Activated naive CD8-positive, alpha-beta T cell treated with anti-CD3 and anti-CD28 coated beads for 36 hours (primary cell): ENCODE measurements around the gene SV2B. TPM values are rescaled to one million over a fixed set of nuclear protein-coding genes. Genes with fewer than 3 reads are reported as not detected.

Experiments
- DNase-seq: peaks from one replicate; pipeline ENCODE4 v3.0.0; 2021
- H3K27ac Mint-ChIP-seq: one replicate; pipeline ENCODE4 v1.8.0; 2022; ENCODE audit warnings: mild to moderate bottlenecking, moderate library complexity, mixed read lengths
- H3K27me3 Mint-ChIP-seq: one replicate; pipeline ENCODE4 v1.8.0; 2022; ENCODE audit warnings: mild to moderate bottlenecking, mixed read lengths
- H3K36me3 Mint-ChIP-seq: one replicate; pipeline ENCODE4 v1.8.0; 2021; ENCODE audit warnings: mild to moderate bottlenecking, mixed read lengths
- H3K4me1 Mint-ChIP-seq: one replicate; pipeline ENCODE4 v1.8.0; 2021; ENCODE audit warnings: mixed read lengths
- H3K4me3 Mint-ChIP-seq: one replicate; pipeline ENCODE4 v1.8.0; 2022; ENCODE audit warnings: mild to moderate bottlenecking, moderate library complexity, mixed read lengths
- H3K9me3 Mint-ChIP-seq: one replicate; pipeline ENCODE4 v1.8.0; 2022; ENCODE audit warnings: mixed read lengths
- total RNA-seq, 2 experiments: library from RNA; stranded (reverse); gene quantifications; one replicate each; pipeline ENCODE4 v1.2.3, GENCODE V29; 2021

The SV2B gene
- total RNA-seq, 2 experiments from 2014 or later: 0.06 to 0.08 TPM

DNA sequence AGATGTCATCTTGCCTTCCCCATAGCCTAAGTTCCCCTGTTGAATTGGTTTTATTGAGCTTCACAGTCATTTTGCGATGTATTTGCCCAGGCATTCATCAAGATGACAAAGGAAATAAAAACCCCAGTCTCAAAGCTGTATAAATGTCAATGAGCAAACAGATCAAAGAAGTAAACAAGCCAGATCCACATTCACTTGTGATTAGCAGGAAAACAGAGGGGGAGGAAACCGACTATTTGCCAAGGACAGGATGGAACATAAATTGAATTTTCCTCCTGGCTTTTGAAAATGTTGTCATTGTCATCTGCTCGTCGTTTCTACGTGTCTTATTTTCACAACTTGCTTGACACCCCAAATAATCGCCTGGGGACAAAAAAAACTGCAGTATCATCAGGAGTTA, 83.5 kb downstream of the SV2B start:
- Mint-ChIP-seq H3K27me3 (peaks cover 27% of the 10 kb centered on the region), H3K36me3 (no peaks in the 10 kb centered on the region), H3K9me3 (no peaks in the 10 kb centered on the region), H3K27ac (no peak overlapping the region), H3K4me3 (no peak overlapping the region), H3K4me1 (no peaks in the 10 kb centered on the region)
- DNase-seq: no peak

DNA sequence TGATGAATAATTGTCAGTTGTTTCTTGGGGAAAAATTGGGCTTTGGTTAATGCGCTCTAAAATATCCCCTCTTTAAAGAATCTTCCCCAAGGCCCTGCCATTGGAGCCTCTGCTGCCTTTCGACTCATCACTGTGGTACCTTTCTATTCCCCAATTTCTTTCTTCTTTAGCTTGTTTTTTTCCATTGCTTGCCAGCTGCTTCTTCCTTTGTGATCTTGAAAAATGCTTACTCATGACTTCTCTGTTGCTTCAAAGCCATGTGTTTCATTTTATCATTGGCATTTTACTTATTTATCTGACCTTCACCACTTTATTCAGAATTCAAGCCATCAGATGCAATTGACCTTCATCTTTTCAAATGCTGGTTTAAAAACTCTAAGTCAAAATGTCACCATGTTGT, 84.4 kb downstream of the SV2B start:
- H3K4me1 Mint-ChIP-seq: no peaks in the 10 kb centered on the region
- no peak overlapping the region for H3K4me3 Mint-ChIP-seq
- DNase-seq: no peak
- no peak overlapping the region for H3K27ac Mint-ChIP-seq
- H3K36me3 Mint-ChIP-seq: no peaks in the 10 kb centered on the region
- H3K27me3 Mint-ChIP-seq: peaks cover 27% of the 10 kb centered on the region
- H3K9me3 Mint-ChIP-seq: no peaks in the 10 kb centered on the region

GRCh38 chr15:91186904-91187656, 87.0 kb downstream of the SV2B start:
- no peaks in the 10 kb centered on the region for H3K4me1 Mint-ChIP-seq
- DNase-seq: no peak

GRCh38 chr15:91192285-91192684, 92.2 kb downstream of the SV2B start:
- Mint-ChIP-seq H3K36me3 (no peaks in the 10 kb centered on the region), H3K27me3 (peaks cover 18% of the 10 kb centered on the region), H3K4me3 (no peak overlapping the region), H3K27ac (no peak overlapping the region), H3K4me1 (no peaks in the 10 kb centered on the region), H3K9me3 (no peaks in the 10 kb centered on the region)
- DNase-seq: no peak

More at GRCh38 chr15:91186904-91187656, 87.0 kb downstream of the SV2B start:
- no peak overlapping the region for H3K4me3 Mint-ChIP-seq
- H3K27me3 Mint-ChIP-seq: peaks cover 30% of the 10 kb centered on the region
- no peaks in the 10 kb centered on the region for H3K36me3 Mint-ChIP-seq
- H3K27ac Mint-ChIP-seq: no peak overlapping the region
- H3K9me3 Mint-ChIP-seq: no peaks in the 10 kb centered on the region

DNA sequence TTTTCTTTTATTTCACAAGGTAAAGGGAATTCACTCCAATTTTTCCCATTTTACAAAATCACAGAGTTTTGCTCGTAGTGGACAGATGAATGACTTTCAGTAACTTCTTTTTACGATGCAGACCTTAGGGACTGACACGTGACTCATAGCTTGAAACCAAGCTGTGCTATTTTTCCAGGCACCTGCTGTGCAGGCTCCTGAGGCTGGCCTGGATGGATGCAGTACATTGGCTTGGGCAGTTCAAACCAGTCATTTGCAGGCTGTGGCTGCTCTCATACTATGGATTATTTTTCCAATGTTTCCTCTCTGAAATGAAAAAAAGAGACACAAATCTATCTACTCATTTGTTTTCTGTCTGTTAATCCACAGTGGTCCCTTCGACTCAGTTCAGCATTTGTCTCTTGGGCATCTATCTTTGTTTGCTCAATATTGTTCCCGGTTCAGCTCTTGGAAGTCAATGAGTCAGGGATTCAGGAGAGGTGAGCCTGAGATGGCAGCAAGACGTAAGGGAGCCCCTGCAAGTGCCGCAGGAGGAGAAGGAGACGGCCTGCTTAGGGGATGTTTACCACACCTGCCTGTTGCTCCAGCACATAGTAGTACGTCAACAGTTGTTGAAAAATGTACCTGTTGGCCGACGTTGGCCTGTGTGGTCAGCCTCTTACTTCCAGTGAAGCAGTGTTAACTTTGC, 92.8 kb downstream of the SV2B start:
- no peak overlapping the region for H3K4me3 Mint-ChIP-seq
- no peaks in the 10 kb centered on the region for H3K36me3 Mint-ChIP-seq
- H3K4me1 Mint-ChIP-seq: no peaks in the 10 kb centered on the region
- DNase-seq: no peak
- no peak overlapping the region for H3K27ac Mint-ChIP-seq
- no peaks in the 10 kb centered on the region for H3K9me3 Mint-ChIP-seq
- peaks cover 18% of the 10 kb centered on the region for H3K27me3 Mint-ChIP-seq

GRCh38 chr15:91193378-91193720, 93.3 kb downstream of the SV2B start:
- Mint-ChIP-seq H3K4me3 (no peak overlapping the region), H3K36me3 (no peaks in the 10 kb centered on the region), H3K27ac (no peak overlapping the region), H3K27me3 (peaks cover 18% of the 10 kb centered on the region), H3K9me3 (no peaks in the 10 kb centered on the region), H3K4me1 (no peaks in the 10 kb centered on the region)
- DNase-seq: no peak

DNA sequence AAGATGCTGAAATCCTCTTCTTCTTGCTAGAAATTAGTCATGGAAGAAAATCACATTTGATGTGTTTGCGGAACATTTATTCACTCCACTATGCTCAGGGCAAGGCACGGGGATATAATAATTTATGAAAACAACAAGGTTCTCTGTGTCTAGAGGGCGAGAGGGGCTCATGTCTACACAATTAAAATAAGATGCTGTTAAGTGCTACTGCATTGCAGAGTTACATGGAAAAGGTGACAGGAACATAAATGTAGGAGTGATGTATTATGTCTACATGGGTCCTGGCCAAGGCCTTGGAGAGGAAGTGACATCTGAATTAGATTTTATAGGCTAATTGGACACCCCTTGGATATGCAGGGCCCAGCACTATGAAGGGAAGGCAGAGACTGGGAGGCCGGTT, 96.1 kb downstream of the SV2B start:
- H3K4me1 Mint-ChIP-seq: no peaks in the 10 kb centered on the region
- no peaks in the 10 kb centered on the region for H3K36me3 Mint-ChIP-seq
- H3K27ac Mint-ChIP-seq: no peak overlapping the region
- DNase-seq: no peak
- H3K4me3 Mint-ChIP-seq: no peak overlapping the region
- H3K9me3 Mint-ChIP-seq: no peaks in the 10 kb centered on the region
- H3K27me3 Mint-ChIP-seq: peaks cover 12% of the 10 kb centered on the region

GRCh38 chr15:91196768-91197167, 96.7 kb downstream of the SV2B start:
- DNase-seq: no peak
- Mint-ChIP-seq H3K27me3 (peaks cover 6% of the 10 kb centered on the region), H3K36me3 (no peaks in the 10 kb centered on the region), H3K4me1 (no peaks in the 10 kb centered on the region), H3K27ac (no peak overlapping the region), H3K4me3 (no peak overlapping the region), H3K9me3 (no peaks in the 10 kb centered on the region)

DNA sequence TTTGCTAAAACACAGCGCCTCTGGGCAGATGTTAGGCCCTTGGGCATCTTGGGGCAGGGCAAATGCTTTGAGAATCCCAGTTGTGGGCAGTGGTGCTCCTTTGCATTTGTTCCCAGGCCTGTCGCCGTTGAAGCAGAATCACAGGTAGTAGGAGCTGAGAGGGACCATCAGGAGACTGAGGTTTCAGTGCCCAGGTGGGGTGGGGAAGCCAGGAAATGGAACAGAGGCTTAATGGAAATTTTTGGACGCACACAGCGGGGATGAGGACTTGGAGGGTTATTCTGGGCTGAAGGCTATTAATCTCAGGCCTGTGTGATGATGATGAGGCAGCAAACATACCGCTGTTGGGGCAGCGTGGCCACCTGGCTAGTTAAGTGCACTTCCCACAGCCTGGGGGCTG, 99.5 kb downstream of the SV2B start:
- Mint-ChIP-seq H3K4me3 (no peak overlapping the region), H3K9me3 (no peaks in the 10 kb centered on the region), H3K27me3 (peaks cover under 1% of the 10 kb centered on the region), H3K27ac (no peak overlapping the region), H3K36me3 (no peaks in the 10 kb centered on the region), H3K4me1 (no peaks in the 10 kb centered on the region)
- no peak for DNase-seq

DNA sequence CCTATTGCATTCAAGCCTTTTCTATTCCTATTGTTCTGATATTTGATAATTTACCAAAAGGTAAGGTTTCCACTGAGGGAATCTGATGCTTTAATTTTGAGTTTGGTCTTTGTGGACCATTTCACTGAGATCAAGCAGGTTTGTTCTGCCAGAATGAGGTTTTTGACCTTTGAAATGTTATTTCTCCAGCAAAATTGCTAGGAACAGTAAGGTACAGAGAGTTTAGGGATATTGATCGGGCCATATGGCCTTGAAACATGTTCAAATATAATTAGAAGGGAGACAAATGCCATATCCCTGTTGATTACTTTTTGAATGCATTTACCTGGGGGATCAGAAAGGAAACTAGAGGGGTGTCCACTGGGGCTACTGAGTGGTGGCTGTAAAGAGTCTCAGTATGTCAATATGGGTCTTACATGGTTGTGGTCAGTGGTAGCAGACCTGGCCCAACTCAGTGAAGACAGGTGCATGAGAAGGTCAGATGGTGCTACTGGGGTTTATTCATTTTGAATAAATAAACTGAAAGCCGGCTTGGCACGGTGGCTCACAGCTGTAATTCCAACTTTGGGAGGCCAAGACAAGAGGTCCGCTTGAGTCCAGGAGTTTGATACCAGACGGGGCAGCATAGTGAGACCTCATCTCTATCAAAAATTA, 100.2 kb downstream of the SV2B start:
- H3K27me3 Mint-ChIP-seq: peaks cover 6% of the 10 kb centered on the region
- H3K27ac Mint-ChIP-seq: no peak overlapping the region
- no peak for DNase-seq
- H3K4me3 Mint-ChIP-seq: no peak overlapping the region
- H3K36me3 Mint-ChIP-seq: no peaks in the 10 kb centered on the region
- no peaks in the 10 kb centered on the region for H3K9me3 Mint-ChIP-seq
- no peaks in the 10 kb centered on the region for H3K4me1 Mint-ChIP-seq

DNA sequence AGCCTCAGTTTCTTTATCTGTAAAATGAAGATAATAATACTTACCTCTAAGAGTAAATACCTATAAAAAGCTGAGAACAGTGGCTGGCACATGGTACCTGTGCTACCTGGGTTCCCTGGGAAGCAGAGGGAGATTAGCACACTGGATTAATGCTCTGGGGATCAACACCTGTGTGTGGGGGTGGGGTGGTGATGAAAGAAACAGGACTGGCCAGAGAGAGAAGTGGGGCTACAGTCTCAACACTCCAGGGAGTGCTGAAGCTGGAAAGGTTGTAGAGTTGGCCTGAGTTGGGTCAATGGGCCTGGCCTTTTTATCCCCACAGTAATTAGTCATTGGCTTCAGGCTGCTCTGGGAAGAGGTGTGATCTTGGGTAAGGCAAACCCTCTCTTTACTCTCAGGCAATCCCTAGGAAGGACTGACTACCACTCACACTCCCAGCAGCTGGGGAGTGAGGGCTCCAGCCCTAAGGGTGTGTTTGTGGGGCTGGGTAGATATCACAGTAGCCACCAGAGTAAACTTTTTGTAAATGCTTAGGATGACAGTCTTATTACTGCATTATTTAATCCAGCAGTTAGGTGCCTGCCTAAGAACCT, 102.5 kb downstream of the SV2B start:
- DNase-seq: no peak
- no peaks in the 10 kb centered on the region for H3K9me3 Mint-ChIP-seq
- no peak overlapping the region for H3K4me3 Mint-ChIP-seq
- H3K27ac Mint-ChIP-seq: no peak overlapping the region
- H3K36me3 Mint-ChIP-seq: no peaks in the 10 kb centered on the region
- no peaks in the 10 kb centered on the region for H3K4me1 Mint-ChIP-seq
- H3K27me3 Mint-ChIP-seq: peaks cover 6% of the 10 kb centered on the region

DNA sequence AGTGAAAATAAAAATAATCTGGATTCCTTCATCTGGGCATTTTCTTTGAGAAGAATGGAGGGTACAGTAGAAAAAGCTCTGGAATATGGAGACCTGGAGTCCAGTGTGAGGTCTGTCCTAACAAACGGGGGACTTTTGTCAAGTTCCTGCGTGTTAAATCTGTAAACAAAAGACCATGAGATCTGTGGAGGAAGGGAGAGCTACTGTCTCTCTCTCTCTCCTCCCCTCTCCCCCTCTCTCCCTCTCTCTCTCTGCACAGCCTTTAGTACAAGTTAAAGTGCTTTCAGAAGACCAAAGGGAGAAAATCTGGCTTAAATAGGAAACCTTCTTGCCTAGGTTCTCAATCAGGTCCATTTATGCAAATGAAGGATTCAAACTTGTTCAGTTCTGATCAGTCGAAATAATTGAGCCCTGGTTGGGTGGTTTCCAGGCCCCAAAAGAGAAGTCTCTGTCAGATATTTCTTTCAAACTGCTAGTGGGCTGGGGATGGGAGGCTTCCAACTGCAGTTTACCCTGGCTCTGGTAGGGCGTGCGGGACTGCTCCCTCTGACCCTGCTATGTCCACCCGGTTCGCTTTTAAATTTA, 103.7 kb downstream of the SV2B start:
- no peaks in the 10 kb centered on the region for H3K36me3 Mint-ChIP-seq
- H3K9me3 Mint-ChIP-seq: no peaks in the 10 kb centered on the region
- H3K4me3 Mint-ChIP-seq: no peak overlapping the region
- H3K4me1 Mint-ChIP-seq: no peaks in the 10 kb centered on the region
- peaks cover 6% of the 10 kb centered on the region for H3K27me3 Mint-ChIP-seq
- no peak overlapping the region for H3K27ac Mint-ChIP-seq
- DNase-seq: no peak

GRCh38 chr15:91208371-91208770, 108.3 kb downstream of the SV2B start:
- Mint-ChIP-seq H3K36me3 (no peaks in the 10 kb centered on the region), H3K4me1 (no peaks in the 10 kb centered on the region), H3K27ac (no peak overlapping the region), H3K27me3 (peaks cover 17% of the 10 kb centered on the region), H3K9me3 (no peaks in the 10 kb centered on the region), H3K4me3 (no peak overlapping the region)
- DNase-seq: no peak

DNA sequence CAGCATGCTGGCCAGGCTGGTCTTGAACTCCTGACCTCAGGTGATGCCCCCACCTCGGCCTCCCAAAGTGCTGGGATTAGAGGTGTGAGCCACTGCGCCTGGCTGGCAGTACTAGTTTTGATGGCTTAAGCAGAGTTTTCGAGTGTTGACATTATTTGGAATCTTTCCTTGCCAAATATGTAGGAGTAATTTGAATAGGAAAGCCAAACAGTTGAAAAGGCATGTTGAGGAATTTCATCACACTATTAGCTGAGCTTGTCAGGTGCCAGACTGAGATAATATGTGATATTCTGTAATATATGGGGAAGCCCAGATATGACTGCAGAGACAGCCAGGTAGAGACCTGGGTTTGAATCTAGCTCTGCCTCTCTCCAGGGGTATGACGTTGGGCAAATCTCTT, 109.3 kb downstream of the SV2B start:
- H3K27me3 Mint-ChIP-seq: peaks cover 17% of the 10 kb centered on the region
- no peak overlapping the region for H3K4me3 Mint-ChIP-seq
- H3K27ac Mint-ChIP-seq: no peak overlapping the region
- H3K36me3 Mint-ChIP-seq: no peaks in the 10 kb centered on the region
- DNase-seq: no peak
- peaks cover 3% of the 10 kb centered on the region for H3K9me3 Mint-ChIP-seq
- no peaks in the 10 kb centered on the region for H3K4me1 Mint-ChIP-seq

DNA sequence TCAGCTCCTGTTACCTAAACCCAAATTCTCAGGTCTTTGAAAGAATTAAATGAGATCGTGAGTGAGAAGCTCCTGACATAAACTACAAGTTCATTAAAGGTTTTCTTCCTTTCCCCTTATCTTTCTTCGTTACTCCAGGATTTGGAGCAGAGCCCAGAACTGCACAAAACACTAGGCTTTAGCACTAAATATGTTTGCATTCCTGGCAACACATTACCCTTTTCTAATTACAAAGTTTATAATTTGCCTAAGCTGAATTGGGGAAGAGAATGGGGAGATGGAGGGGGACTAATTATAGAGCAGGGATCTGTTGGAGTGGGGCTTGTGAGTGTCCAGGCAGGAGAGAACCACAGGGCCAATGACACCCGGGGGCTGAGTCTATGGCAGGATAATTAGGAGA, 109.7 kb downstream of the SV2B start:
- H3K27me3 Mint-ChIP-seq: peaks cover 14% of the 10 kb centered on the region
- H3K36me3 Mint-ChIP-seq: no peaks in the 10 kb centered on the region
- no peak overlapping the region for H3K27ac Mint-ChIP-seq
- H3K9me3 Mint-ChIP-seq: peaks cover 3% of the 10 kb centered on the region
- no peak for DNase-seq
- no peak overlapping the region for H3K4me3 Mint-ChIP-seq
- H3K4me1 Mint-ChIP-seq: no peaks in the 10 kb centered on the region
